22Rv1 (cell line): ENCODE results near the gene VRK1.

Source experiments
- ZFX ChIP-seq: fragments of 450-650 bp; IDR thresholded peaks from 2 replicates; pipeline ENCODE4 v1.6.1; 2017; ENCODE audit warnings: antibody characterized with exemption, borderline replicate concordance
- TF ChIP-seq, protein P1 (sequence below): fragments of 450-650 bp; IDR thresholded peaks from 2 replicates; pipeline ENCODE4 v1.5.1; 2017; ENCODE audit warnings: mild to moderate bottlenecking

DNA sequence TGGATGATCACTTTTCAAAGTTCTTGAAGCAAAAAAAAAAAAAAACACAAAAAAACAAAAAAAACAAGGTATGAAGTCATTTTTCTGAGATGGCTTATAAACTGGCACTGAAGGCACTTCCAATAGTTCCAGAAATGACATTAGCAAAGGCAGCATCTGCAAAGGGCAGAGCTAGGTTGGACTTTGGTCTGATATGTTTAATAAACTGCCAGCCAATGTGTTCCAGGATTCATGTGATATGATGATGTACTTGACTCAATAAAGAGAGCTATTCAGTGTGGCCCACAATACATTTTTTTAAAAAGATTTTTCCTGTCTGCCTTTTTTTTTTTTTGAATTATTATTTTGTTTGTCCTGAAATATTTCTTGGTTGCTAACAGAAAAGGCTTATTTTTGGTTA is 79.6 kb downstream of the VRK1 start:
- TF ChIP-seq, protein P1, sequence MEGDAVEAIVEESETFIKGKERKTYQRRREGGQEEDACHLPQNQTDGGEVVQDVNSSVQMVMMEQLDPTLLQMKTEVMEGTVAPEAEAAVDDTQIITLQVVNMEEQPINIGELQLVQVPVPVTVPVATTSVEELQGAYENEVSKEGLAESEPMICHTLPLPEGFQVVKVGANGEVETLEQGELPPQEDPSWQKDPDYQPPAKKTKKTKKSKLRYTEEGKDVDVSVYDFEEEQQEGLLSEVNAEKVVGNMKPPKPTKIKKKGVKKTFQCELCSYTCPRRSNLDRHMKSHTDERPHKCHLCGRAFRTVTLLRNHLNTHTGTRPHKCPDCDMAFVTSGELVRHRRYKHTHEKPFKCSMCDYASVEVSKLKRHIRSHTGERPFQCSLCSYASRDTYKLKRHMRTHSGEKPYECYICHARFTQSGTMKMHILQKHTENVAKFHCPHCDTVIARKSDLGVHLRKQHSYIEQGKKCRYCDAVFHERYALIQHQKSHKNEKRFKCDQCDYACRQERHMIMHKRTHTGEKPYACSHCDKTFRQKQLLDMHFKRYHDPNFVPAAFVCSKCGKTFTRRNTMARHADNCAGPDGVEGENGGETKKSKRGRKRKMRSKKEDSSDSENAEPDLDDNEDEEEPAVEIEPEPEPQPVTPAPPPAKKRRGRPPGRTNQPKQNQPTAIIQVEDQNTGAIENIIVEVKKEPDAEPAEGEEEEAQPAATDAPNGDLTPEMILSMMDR, result no peak
- TF ChIP-seq ZFX, result no peak
